ENCODE data around the gene HOXB2. TPM values are rescaled to one million over a fixed set of nuclear protein-coding genes. Genes with fewer than 3 reads are reported as not detected.
A peak's percentile ranks its signal among the peaks of the same experiment; 100 is the strongest.

Gene HOXB2
- total and polyA plus RNA-seq, 8 donors = 6.7 to 83.0 (median 12.4) TPM

- Histone ChIP-seq H3K9me3 (no peaks in the 10 kb centered on the region), H3K4me1 (peaks cover 8 to 78% (median 59%) of the 10 kb centered on the region in 4 donors), H3K4me3 (peak overlapping the region; percentile 44 to 57 (median 51)), H3K27me3 (peaks cover 3 to 100% (median 85%) of the 10 kb centered on the region in 3 donors), H3K36me3 (no peaks in the 10 kb centered on the region), H3K27ac (peak overlapping the region; percentile 57 to 95 (median 93))
- DNase-seq = peak in 1 of 2 donors; percentile 59
- WGBS, 5 donors = 5 to 7% (median 6%) methylated on average over 13 to 14 of the region's 14 CpGs
- TF ChIP-seq POLR2A (IDR thresholded peaks at IDR 0.05) (no peak), POLR2AphosphoS5 (IDR thresholded peaks at IDR 0.05) (no peak), EP300 (IDR thresholded peaks at IDR 0.05) (no peak), CTCF (IDR thresholded peaks at IDR 0.05) (no peak)
- intact Hi-C loops (cut with DNase I; ENCODE audit: low total_unique reads) = no loop called here
Measured at GRCh38 chr17:48592577-48592976, 47.7 kb upstream of the HOXB2 start.

DNA sequence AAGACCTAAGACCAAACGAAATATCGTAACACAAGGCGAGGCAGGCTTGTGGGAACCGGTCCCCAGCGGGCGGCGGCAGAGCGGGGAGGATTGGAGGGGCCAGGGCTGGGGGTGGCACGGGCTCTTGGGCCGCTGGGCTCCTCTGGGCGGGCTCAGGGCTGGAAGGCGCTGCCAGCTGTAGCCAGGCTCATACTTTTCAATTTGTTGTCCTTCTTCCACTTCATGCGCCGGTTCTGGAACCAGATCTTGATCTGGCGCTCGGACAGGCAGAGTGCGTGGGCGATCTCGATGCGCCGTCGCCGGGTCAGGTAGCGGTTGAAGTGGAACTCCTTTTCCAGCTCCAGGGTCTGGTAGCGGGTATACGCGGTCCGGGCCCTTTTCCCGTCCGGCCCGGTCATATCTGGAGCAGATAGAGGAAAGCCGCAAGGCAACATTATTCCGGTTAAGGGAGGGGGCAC, 47.2 kb upstream of the HOXB2 start:
- H3K27ac ChIP-seq = peak overlapping the region; percentile 59 to 95 (median 93)
- H3K4me3 ChIP-seq = peak overlapping the region; percentile 44 to 57 (median 51)
- DNase-seq = peak in 1 of 2 donors; percentile 61
- peaks cover 8 to 78% (median 57%) of the 10 kb centered on the region in 4 donors for H3K4me1 ChIP-seq
- no peaks in the 10 kb centered on the region for H3K36me3 ChIP-seq
- intact Hi-C loops (cut with DNase I; ENCODE audit: low total_unique reads) = no loop called here
- H3K9me3 ChIP-seq = no peaks in the 10 kb centered on the region
- peaks cover 3 to 100% (median 85%) of the 10 kb centered on the region in 3 donors for H3K27me3 ChIP-seq
- 16 to 28% (median 18%) methylated on average over 20 to 33 of the region's 33 CpGs for WGBS, 5 donors
- no peak for TF ChIP-seq POLR2A (IDR thresholded peaks at IDR 0.05)

DNA sequence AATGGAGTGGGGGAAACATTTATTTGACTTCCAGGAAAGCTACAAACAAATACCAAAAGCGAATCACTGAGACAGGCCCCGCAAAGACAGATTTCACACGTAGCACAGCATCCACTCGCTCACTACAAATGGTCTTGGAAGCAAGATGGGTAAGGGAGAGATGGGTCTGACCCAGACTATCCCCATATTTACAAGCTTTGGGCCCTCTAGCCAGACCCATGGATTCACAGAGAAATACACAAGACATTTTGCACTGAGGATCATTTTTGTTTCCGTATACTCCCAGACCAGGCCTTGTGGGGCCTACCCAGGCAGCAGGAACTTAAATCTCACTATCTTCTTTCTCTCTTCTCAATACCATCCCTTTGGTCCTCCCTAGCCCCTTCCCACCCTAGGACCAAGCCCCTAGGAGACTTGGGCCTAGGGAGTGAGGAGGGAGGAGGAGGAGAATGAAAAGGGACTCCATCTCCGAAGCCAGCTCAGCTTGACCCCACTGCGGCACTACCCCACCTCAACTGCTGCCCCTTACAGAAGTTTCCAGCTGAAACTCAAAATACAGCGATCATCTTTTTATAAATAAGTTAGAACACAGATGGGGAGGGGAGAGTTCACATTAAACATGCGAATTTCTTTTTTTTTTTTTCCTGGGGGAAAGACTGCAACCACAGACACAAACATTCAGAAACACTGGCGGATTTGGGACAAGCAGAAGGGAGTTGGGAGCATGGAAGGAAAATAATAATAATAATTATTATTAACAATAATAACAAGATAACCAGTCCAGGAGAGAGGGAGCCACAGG, 46.5 kb upstream of the HOXB2 start:
- Histone ChIP-seq H3K9me3 (no peaks in the 10 kb centered on the region), H3K4me1 (peaks cover 12 to 78% (median 56%) of the 10 kb centered on the region in 4 donors), H3K36me3 (no peaks in the 10 kb centered on the region), H3K4me3 (peak overlapping the region; percentile 44 to 57 (median 51)), H3K27ac (peak overlapping the region; percentile 59 to 95 (median 93)), H3K27me3 (peaks cover 3 to 100% (median 86%) of the 10 kb centered on the region in 3 donors)
- intact Hi-C loops (cut with DNase I; ENCODE audit: low total_unique reads) = no loop called here
- TF ChIP-seq CTCF (IDR thresholded peaks at IDR 0.05) (no peak), POLR2AphosphoS5 (IDR thresholded peaks at IDR 0.05) (no peak), POLR2A (IDR thresholded peaks at IDR 0.05) (no peak), EP300 (IDR thresholded peaks at IDR 0.05) (no peak)
- no peak for DNase-seq
- WGBS, 5 donors = 57 to 78% (median 72%) methylated on average over 10 of the region's 10 CpGs

- H3K27ac ChIP-seq = peak overlapping the region; percentile 17 to 95 (median 93)
- H3K9me3 ChIP-seq = no peaks in the 10 kb centered on the region
- H3K36me3 ChIP-seq = no peaks in the 10 kb centered on the region
- intact Hi-C loops (cut with DNase I; ENCODE audit: low total_unique reads) = no loop called here
- peaks cover 3 to 100% (median 86%) of the 10 kb centered on the region in 3 donors for H3K27me3 ChIP-seq
- peak overlapping the region; percentile 22 to 56 (median 44) for H3K4me3 ChIP-seq
- TF ChIP-seq POLR2AphosphoS5 (IDR thresholded peaks at IDR 0.05) (no peak), EP300 (IDR thresholded peaks at IDR 0.05) (no peak), POLR2A (IDR thresholded peaks at IDR 0.05) (no peak), CTCF (IDR thresholded peaks at IDR 0.05) (no peak)
- no peak for DNase-seq
- peaks cover 15 to 79% (median 57%) of the 10 kb centered on the region in 4 donors for H3K4me1 ChIP-seq
Measured at GRCh38 chr17:48590607-48591161, 45.8 kb upstream of the HOXB2 start.
